B cell (primary cell): Measurements from ENCODE around the gene LIG3. TPM values are rescaled to one million over a fixed set of nuclear protein-coding genes. Genes with fewer than 3 reads are reported as not detected.
A peak's percentile ranks its signal among the peaks of the same experiment; 100 is the strongest.

ENCODE experiments used
- ATAC-seq: fragments of 200-7000 bp; cut with Tn5 transposase; one replicate; pipeline ENCODE4 v1.10.0; 2021; ENCODE audit warnings: low read depth, mild to moderate bottlenecking, moderate number of reproducible peaks, moderate library complexity
- CTCF ChIA-PET: fragments of 350-600 bp; sonication (Branson Sonifier 250); formaldehyde crosslinking; loops from one replicate; lab custom pipeline; 2021; ENCODE audit warnings: antibody characterized with exemption, inconsistent platforms; lab: Charles Lee
- POLR2A ChIA-PET: fragments of 350-600 bp; sonication (Branson Sonifier 250); formaldehyde crosslinking; loops from one replicate; lab custom pipeline; 2021; ENCODE audit warnings: antibody characterized with exemption; lab: Charles Lee
- DNase-seq: peaks from one replicate; pipeline ENCODE4 v3.0.0; 2013
- H2AFZ ChIP-seq: 2 replicates; pipeline ENCODE4 v1.6.1; 2012; ENCODE audit warnings: mild to moderate bottlenecking, low read depth, low read length; ENCODE audit not compliant: insufficient read depth, poor library complexity, severe bottlenecking
- H3K27ac ChIP-seq, 2 donors: 1 replicate in 1 of 2; 2 replicates in 1 of 2; pipeline ENCODE4 v1.5.1; 2012 to 2013; ENCODE audit warnings: low read length in 2 of 2, mild to moderate bottlenecking in 2 of 2, moderate library complexity in 1 of 2
- H3K27me3 ChIP-seq, 4 experiments: fragments of 200-600 bp in 1 of 4; sonication (generic) in 1 of 4; replicated peaks in 1 of 4; 1 replicate in 2 of 4; 2 replicates in 2 of 4; pipeline versions ENCODE4 v1.6.1 to v1.7.0; 2013 to 2016; ENCODE audit warnings: low read length in 3 of 4, mild to moderate bottlenecking in 2 of 4, mixed read lengths in 1 of 4, moderate library complexity in 1 of 4; ENCODE audit not compliant: insufficient read depth in 4 of 4, control insufficient read depth in 3 of 4; ENCODE audit errors: control extremely low read depth in 1 of 4
- H3K36me3 ChIP-seq, 2 experiments: replicated peaks in 1 of 2; 1 replicate in 1 of 2; 2 replicates in 1 of 2; pipeline versions ENCODE4 v1.6.1 to v1.7.1; 2013; ENCODE audit warnings: low read length in 1 of 2; ENCODE audit not compliant: insufficient read depth in 2 of 2, control insufficient read depth in 1 of 2; ENCODE audit errors: control extremely low read depth in 1 of 2, extremely low read depth in 1 of 2
- H3K4me1 ChIP-seq, 2 donors: fragments of 200-600 bp in 1 of 2; sonication (generic) in 1 of 2; 1 replicate in 1 of 2; 2 replicates in 1 of 2; pipeline versions ENCODE4 v1.5.1 to v1.6.1; 2013 to 2017; ENCODE audit warnings: low read length in 2 of 2; ENCODE audit not compliant: control insufficient read depth in 2 of 2, insufficient read depth in 2 of 2
- H3K4me2 ChIP-seq: replicated peaks from 2 replicates; pipeline ENCODE3; 2012; ENCODE audit warnings: mild to moderate bottlenecking, low read depth, low read length; ENCODE audit not compliant: poor library complexity, severe bottlenecking
- H3K4me3 ChIP-seq, 5 experiments: fragments of 200-600 bp in 1 of 5; sonication (generic) in 1 of 5; 1 replicate in 3 of 5; 2 replicates in 2 of 5; pipeline versions ENCODE4 v1.5.1 to v1.7.0; 2011 to 2016; ENCODE audit warnings: low read length in 4 of 5, mild to moderate bottlenecking in 4 of 5, low read depth in 2 of 5, control low read depth in 1 of 5, moderate library complexity in 1 of 5; ENCODE audit not compliant: insufficient read depth in 1 of 5; ENCODE audit errors: control extremely low read depth in 1 of 5, extremely low read depth in 1 of 5
- H3K79me2 ChIP-seq: fragments of 200-600 bp; sonication (generic); one replicate; pipeline ENCODE4 v1.6.0; 2016; ENCODE audit warnings: low read length; ENCODE audit not compliant: control insufficient read depth, insufficient read depth
- H3K9ac ChIP-seq: fragments of 200-600 bp; sonication (generic); 2 replicates; pipeline ENCODE4 v1.6.1; 2017; ENCODE audit warnings: mild to moderate bottlenecking, low read length, moderate library complexity
- H3K9me3 ChIP-seq, 3 donors: one replicate each; pipeline versions ENCODE4 v1.6.1 to v1.7.1; 2013; ENCODE audit warnings: low read length in 2 of 3; ENCODE audit not compliant: control insufficient read depth in 2 of 3, insufficient read depth in 1 of 3; ENCODE audit errors: control extremely low read depth in 1 of 3
- H4K20me1 ChIP-seq: 2 replicates; pipeline ENCODE4 v1.6.0; 2012; ENCODE audit warnings: mild to moderate bottlenecking, low read length; ENCODE audit not compliant: insufficient read depth, control insufficient read depth, poor library complexity, severe bottlenecking
- H3K27ac Mint-ChIP-seq: one replicate; pipeline ENCODE4 v1.8.0; 2021; ENCODE audit warnings: mixed read lengths
- H3K27me3 Mint-ChIP-seq: one replicate; pipeline ENCODE4 v1.8.0; 2021; ENCODE audit warnings: mixed read lengths
- H3K4me1 Mint-ChIP-seq: one replicate; pipeline ENCODE4 v1.8.0; 2021; ENCODE audit warnings: mixed read lengths
- H3K4me3 Mint-ChIP-seq: one replicate; pipeline ENCODE4 v1.8.0; 2021; ENCODE audit warnings: mixed read lengths
- H3K9me3 Mint-ChIP-seq: one replicate; pipeline ENCODE4 v1.8.0; 2022; ENCODE audit warnings: mixed read lengths; ENCODE audit not compliant: insufficient read depth
- CTCF ChIP-seq: fragments of 200-600 bp; IDR thresholded peaks from one replicate; pipeline ENCODE4 v1.8.0; 2022; ENCODE audit warnings: antibody characterized with exemption, mild to moderate bottlenecking
- EZH2 ChIP-seq: IDR thresholded peaks from 2 replicates; pipeline ENCODE4 v1.6.1; 2012; ENCODE audit warnings: borderline replicate concordance, low read depth, mild to moderate bottlenecking, moderate library complexity, low read length; ENCODE audit not compliant: insufficient read depth, poor library complexity, severe bottlenecking
- WGBS: methylation state at CpG from one replicate; pipeline ENCODE4 v1.1.5; 2013; ENCODE audit warnings: missing lambda C conversion rate; ENCODE audit not compliant: insufficient coverage; 5-methylcytosine and 5-hydroxymethylcytosine counted together
- intact Hi-C: fragments of 100-400 bp; cut with micrococcal nuclease; formaldehyde crosslinking; loops from one replicate; pipeline ENCODE4 v1.10.0; 2022
- polyA plus RNA-seq: library from polyadenylated mRNA; depleted of rRNA; stranded (reverse); fragments of >200 nt; gene quantifications from 2 replicates; pipeline ENCODE4 v1.2.3, GENCODE V29; 2012
- total RNA-seq, 2 donors: library from RNA; stranded (reverse); fragments of 120-200 nt in 1 of 2; gene quantifications; 1 replicate in 1 of 2; 2 replicates in 1 of 2; pipeline versions ENCODE4 v1.2.3 to v1.2.4, GENCODE V29; 2013 to 2022

LIG3 gene
- total and polyA plus RNA-seq, 2 donors (not counting 1 experiment from before 2014, with no cell fraction given), result 8.8 to 34.4 TPM

GRCh38 chr17:34979153-34979552 lies 1.2 kb upstream of the LIG3 start:
- Histone ChIP-seq H3K4me2 (no peak overlapping the region), H3K27me3 (no peaks in the 10 kb centered on the region), H3K4me1 (peaks cover 15 to 16% of the 10 kb centered on the region in 2 donors), H3K4me3 (no peak overlapping the region), H3K27ac (no peak overlapping the region), H3K9ac (no peak overlapping the region), H2AFZ (peak overlapping the region; percentile 90), H3K36me3 (peaks cover 0 to 4% of the 10 kb centered on the region in 2 experiments), H3K9me3 (no peaks in the 10 kb centered on the region), H3K79me2 (peaks cover 13% of the 10 kb centered on the region), H4K20me1 (no peaks in the 10 kb centered on the region)
- intact Hi-C loops, result no loop called here
- POLR2A ChIA-PET, result interaction anchor here (1.5 kb wide), 1 partner anchor 16 kb away, joined by 4 read pairs; no protein-coding TSS in a partner anchor
- H3K4me1 Mint-ChIP-seq, result peaks cover 28% of the 10 kb centered on the region
- H3K27ac Mint-ChIP-seq, result no peak overlapping the region
- H3K9me3 Mint-ChIP-seq, result no peaks in the 10 kb centered on the region
- H3K4me3 Mint-ChIP-seq, result peak overlapping the region; percentile 59
- CTCF ChIA-PET, result interaction anchor here (0.7 to 1.5 kb wide), 4 partner anchors 14 to 417 kb away, joined by 3 to 7 read pairs (median 4); no protein-coding TSS in a partner anchor
- 100% methylated on average over 5 of the region's 7 CpGs for WGBS
- no peak for TF ChIP-seq CTCF
- TF ChIP-seq EZH2, result no peak
- DNase-seq, result no peak
- no peaks in the 10 kb centered on the region for H3K27me3 Mint-ChIP-seq
- ATAC-seq, result no peak

DNA sequence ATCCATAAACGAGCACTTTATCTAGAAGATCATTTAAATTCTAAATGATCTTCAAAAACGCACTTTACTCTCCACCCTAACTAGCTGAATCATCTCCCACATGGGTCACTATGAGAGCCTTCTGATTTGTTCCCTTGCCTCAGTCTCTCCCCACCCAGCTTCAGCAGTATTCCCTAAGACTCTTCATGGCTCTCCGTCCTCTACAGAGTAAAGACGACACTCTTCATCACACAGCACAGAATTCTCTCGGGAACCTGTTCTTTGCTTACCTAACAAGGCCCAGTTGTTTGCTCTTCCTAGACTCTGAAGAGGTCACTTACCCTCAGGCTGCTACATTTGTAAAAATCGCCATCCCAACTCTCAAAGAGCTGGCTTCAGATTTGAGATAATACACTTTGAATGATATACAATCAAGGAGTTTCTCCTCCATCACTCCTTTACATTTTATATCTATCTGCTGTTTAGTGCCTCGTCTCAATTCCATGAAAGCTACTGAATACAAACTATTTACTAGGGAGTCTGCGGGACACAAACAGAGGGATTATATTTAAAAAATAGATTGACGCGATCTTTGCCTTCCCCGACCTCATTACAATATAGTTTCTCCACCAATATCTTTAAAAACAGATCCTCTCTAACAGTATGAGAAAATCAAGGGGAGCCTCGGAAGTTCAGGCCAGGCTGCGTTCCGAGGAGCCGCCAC lies 511 bp upstream of the LIG3 start:
- Histone ChIP-seq H3K4me2 (peak overlapping the region; percentile 80), H3K27me3 (no peaks in the 10 kb centered on the region), H3K9ac (peak overlapping the region; percentile 93), H4K20me1 (no peaks in the 10 kb centered on the region), H3K36me3 (peaks cover 0 to 4% of the 10 kb centered on the region in 2 experiments), H3K9me3 (no peaks in the 10 kb centered on the region), H3K4me1 (peaks cover 15 to 16% of the 10 kb centered on the region in 2 donors), H3K27ac (peak overlapping the region; percentile 95 to 99), H3K79me2 (peaks cover 20% of the 10 kb centered on the region), H2AFZ (peak overlapping the region; percentile 90), H3K4me3 (peak overlapping the region; percentile 23 to 98 (median 93))
- H3K27me3 Mint-ChIP-seq, result no peaks in the 10 kb centered on the region
- CTCF ChIA-PET, result interaction anchor here (0.7 to 3.2 kb wide), 9 partner anchors 12 to 560 kb away, joined by 3 to 11 read pairs (median 4); partner anchors contain the start of genes CCT6B, RFFL and ZNF830
- WGBS, result 33% methylated on average over 7 of the region's 15 CpGs
- DNase-seq, result peak; percentile 18
- intact Hi-C loops, result loop anchor here (1.0 to 5.0 kb wide), 7 partner anchors 18 to 785 kb away; partner anchors contain the start of genes AP2B1, CCT6B, SLFN5 and ZNF830
- H3K4me1 Mint-ChIP-seq, result peaks cover 28% of the 10 kb centered on the region
- TF ChIP-seq CTCF (no peak), EZH2 (no peak)
- H3K9me3 Mint-ChIP-seq, result no peaks in the 10 kb centered on the region
- H3K4me3 Mint-ChIP-seq, result peak overlapping the region; percentile 98
- POLR2A ChIA-PET, result interaction anchor here (1.5 to 2.0 kb wide), 4 partner anchors 16 to 110 kb away, joined by 3 to 7 read pairs (median 4); partner anchors contain the start of genes CCT6B and ZNF830
- H3K27ac Mint-ChIP-seq, result peak overlapping the region; percentile 99
- no peak for ATAC-seq
